NCI-H2081 treated with DMSO at 0.1 percent for 48 hours (cell line): ENCODE data around the gene KPNA6.
A peak's percentile ranks its signal among the peaks of the same experiment; 100 is the strongest.

Source experiments
- DNase-seq: peaks from one replicate; lab custom pipeline; 2025; lab: John Stamatoyannopoulos, UW

Gene KPNA6

DNA sequence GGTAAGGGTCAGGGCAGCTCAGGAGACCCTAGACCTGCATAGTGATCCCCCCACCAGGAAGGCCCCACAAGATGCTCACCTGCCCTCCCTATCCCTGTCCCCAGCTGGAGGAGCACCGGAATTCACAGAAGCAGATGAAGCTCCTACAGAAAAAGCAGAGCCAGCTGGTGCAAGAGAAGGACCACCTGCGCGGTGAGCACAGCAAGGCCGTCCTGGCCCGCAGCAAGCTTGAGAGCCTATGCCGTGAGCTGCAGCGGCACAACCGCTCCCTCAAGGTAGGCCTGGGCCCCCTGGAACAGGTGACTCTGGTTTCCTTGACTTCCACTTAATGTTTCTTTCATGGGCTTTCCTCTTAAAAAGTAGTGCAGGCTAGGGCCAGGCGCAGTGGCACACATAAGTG lies 80.0 kb downstream of the KPNA6 start:
- DNase-seq, result no peak

DNA sequence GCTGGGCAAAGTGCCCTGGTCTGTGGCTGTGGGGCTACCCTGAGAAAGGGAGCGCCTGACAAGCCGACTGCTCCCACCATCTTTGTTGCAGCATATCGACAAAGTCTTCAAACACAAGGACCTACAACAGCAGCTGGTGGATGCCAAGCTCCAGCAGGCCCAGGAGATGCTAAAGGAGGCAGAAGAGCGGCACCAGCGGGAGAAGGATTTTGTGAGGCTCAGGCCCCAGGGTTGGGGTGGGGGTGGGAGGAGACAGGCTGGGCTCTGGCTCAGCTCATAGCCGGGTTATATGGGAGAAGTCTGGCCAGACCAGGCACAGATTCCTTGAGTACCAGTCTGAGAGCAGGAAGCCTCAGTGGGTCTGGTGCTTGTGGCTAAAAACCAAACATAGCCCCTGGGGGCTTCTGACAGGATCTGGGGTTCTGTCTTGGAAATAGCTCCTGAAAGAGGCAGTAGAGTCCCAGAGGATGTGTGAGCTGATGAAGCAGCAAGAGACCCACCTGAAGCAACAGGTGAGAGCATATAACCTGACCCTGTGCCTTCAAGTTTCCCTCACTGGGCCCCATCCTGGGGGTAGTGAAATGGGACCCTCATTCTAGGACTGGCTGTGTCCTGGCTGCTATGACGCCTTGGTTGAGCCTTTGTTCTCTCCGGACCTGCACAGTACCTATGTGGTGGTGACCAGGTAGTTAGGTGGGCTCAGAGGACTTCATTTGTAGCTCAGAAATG lies 84.5 kb downstream of the KPNA6 start:
- no peak for DNase-seq

DNA sequence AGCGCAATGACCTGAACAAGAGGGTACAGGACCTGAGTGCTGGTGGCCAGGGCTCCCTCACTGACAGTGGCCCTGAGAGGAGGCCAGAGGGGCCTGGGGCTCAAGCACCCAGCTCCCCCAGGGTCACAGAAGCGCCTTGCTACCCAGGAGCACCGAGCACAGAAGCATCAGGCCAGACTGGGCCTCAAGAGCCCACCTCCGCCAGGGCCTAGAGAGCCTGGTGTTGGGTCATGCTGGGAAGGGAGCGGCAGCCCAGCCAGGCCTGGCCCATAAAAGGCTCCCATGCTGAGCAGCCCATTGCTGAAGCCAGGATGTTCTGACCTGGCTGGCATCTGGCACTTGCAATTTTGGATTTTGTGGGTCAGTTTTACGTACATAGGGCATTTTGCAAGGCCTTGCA lies 87.1 kb downstream of the KPNA6 start:
- no peak for DNase-seq

DNA sequence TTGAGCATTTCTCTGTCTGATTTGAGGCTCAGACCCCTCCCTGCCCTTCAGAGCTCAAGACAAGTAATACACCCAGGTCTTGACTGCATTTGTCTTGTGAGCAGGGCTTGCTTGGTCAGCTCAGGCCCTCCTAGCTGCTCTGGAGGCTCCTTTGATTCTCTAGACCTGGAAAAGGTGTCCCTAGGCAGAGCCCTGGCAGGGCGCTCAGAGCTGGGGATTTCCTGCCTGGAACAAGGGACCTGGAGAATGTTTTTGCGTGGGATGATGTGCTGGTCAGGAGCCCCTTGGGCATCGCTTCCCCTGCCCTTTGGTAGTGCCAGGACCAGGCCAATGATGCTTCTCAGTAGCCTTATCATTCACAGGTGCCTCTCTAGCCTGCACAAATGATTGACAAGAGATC lies 87.7 kb downstream of the KPNA6 start:
- DNase-seq, result no peak

DNA sequence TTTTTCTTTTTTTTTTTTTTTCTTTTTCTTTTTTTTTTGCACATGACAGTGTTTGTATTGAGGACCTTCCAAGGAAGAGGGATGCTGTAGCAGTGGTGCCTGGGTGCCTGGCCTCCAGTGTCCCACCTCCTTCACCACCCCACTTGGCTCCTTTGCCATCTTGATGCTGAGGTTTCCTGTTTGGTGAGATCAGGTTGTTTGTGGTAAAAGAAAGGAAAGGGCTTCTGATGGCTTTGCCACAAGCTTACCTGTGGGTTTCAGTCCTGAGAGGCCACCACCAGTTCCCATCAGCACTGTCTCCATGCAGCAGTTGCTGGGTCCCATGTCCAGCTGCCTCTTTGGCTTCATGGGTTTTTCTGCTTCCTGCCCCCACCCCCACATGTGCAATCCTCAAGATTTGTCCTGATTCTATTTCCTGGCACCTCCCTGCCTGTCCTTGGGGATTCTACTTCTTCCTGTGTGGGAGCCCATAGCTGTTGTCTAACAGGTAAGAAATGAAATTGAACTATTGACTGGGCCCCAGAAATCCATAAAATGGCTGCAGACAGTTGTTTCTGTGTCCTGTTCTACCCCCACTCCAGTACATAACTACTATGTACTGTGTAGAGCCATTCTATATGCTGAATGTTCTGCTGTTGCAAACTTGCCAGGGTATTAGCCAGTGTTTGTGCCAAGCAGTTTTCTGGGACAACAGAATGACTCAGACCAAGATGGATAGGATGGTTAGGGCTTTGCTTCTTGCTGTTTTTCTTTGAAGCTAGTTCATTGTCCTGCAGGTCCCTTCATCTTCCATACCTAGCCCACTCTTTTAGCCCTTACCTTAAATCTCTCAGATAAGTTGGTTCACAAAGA lies 88.3 kb downstream of the KPNA6 start:
- no peak for DNase-seq

DNA sequence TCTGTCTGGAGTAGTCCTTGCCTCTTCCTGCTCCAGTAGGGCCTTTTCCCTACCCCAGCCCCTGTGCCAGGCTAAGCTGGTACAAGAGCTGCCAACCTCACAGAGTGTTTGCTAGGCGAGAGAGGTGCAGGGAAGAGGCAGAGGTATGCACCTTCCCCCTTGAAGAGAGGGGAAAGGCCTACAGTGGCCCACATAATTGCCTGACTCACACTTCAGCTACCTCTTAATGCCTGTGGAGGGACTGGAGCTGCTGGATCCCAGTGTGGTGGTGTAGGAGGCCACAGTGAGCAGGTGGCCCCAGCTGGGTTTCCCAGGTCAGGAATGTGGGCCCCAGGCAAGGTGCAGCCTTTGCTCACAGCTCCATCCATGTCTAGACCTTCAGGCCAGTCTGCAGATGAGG lies 89.2 kb downstream of the KPNA6 start:
- DNase-seq, result no peak

DNA sequence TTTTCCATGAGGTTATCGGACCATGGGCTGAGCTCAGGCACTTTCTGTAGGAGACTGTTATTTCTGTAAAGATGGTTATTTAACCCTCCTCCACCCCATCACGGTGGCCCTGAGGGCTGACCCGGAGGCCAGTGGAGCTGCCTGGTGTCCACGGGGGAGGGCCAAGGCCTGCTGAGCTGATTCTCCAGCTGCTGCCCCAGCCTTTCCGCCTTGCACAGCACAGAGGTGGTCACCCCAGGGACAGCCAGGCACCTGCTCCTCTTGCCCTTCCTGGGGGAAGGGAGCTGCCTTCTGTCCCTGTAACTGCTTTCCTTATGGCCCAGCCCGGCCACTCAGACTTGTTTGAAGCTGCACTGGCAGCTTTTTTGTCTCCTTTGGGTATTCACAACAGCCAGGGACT lies 90.0 kb downstream of the KPNA6 start:
- DNase-seq, result no peak

DNA sequence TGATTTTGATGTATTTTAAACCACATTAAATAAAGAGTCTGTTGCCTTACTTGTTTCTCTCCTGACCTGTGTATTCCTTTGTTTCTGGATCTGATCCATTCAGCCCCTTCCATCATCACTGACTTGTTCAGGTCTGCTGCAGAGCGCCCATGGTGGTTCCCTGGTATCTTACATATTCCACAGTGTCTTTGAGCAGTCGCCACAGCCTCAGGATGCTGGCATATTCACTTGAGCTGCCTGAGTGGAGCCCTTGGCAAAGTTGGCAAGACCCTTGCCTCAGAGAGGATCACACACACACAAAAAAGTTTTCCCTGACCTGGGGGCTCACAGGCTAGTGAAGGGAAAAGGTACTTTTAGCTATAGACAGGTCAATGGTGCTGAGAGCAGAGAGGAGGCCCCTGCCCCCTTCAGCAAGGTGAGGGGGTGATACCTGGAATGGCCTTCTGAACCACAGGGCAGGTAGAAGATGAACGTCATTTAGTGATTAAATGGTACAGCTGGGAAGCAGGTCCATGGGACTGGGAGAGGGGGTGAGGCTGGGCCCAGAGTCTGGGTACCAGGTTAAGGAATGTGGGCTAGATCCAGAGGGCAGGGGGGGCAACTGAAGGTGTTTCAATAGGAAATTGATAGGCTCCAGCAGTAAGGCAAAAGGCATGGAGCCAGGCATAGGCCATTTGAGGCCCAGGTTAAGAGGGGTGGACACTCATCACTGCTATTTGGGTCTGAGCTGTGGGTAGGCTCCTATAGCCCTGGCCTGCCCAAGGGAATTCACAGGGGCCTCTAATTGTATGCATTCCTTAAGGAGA lies 90.6 kb downstream of the KPNA6 start:
- no peak for DNase-seq

DNA sequence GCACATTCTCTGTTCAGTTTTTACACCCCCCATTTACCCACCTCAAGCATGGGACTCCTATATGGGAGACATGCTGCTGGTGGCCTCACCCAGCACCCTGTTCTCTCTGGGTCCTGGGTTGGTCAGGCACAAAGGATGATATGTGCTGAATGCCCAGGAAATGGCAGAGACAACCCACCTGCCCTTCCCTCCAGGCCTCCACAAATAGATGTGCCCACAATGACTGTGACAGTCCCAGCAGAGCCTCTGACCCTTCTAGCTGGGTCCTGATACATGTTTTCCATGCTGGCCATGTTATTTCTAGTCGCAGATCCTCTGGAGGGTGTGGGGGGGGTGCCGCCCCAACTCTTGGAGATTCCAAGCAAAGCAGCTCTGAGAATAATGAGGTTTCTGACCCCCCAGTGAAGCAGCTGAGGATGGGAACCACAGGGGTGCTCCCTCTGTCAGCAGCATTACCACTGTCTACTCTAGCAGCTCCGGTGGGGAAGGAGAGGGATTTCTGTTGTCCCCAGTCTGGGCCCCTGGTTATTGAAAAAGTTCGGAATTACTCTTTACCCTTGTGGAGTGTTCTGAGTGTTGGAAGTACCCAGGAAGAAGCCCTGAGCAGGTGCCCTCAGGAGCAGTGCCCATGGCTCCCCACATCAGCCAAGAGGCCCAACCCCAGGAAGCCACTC lies 91.3 kb downstream of the KPNA6 start:
- DNase-seq, result no peak

DNA sequence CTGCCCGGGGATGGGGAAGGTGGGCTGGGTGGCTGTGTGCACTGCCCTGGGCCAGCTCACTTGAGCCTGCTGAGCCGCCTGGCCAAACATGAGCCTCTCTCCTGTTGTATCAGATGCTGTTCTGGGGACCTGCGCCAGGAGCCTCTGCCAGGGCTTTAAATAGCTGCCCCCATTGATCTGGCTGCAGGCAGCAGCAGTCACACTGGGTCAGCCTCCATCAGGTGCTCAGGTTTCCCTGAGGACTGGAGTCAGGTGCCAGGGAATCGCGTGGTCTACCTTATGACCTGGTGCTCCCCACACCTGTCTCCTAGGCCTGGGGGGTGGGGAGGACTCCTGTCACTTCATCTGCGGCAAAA lies 91.8 kb downstream of the KPNA6 start:
- peak; percentile 45 for DNase-seq

DNA sequence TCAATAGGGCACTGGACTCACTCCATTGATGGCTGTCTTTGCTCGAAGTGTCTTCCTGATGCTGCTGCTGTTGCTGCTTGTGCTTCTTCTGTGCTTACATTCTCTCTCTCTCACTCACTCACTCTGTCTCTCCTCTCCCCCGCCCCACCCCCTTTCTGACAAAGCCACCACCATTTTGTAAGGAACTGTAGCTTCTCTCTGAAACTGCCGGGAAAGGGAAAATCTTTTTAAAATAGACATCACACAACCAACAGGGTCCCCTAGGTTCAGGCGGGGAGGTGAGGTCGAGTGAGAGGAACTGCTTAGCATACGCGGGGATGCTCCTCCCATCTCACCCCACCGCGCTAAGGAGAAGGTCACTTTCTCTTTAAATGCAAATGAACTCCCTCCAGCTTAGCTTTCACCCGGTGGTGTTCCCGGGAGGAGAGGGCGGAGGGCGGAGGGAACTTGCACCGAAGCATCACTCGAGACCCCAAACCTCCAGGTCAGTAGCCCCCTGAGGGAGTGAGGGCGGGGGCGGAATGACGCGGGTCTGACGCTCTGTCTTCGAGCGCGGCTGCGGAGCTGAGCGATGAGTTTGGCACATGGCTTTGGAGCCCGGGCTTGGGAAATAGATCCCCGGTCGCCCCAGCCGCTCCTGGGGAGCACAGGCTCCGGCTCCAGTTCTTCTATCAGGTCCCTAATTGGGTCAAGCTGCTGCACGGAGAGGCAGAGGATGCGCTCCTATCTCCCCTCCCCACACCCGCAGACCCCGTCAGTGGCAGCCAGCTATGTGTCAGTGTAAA lies 92.6 kb downstream of the KPNA6 start, which contains the start of gene CCDC28B:
TSS of gene CCDC28B (plus strand) at position 370 of the 785 bp plus-strand sequence. CDS start 1,341 bp downstream, outside the sequence.
- no peak for DNase-seq

DNA sequence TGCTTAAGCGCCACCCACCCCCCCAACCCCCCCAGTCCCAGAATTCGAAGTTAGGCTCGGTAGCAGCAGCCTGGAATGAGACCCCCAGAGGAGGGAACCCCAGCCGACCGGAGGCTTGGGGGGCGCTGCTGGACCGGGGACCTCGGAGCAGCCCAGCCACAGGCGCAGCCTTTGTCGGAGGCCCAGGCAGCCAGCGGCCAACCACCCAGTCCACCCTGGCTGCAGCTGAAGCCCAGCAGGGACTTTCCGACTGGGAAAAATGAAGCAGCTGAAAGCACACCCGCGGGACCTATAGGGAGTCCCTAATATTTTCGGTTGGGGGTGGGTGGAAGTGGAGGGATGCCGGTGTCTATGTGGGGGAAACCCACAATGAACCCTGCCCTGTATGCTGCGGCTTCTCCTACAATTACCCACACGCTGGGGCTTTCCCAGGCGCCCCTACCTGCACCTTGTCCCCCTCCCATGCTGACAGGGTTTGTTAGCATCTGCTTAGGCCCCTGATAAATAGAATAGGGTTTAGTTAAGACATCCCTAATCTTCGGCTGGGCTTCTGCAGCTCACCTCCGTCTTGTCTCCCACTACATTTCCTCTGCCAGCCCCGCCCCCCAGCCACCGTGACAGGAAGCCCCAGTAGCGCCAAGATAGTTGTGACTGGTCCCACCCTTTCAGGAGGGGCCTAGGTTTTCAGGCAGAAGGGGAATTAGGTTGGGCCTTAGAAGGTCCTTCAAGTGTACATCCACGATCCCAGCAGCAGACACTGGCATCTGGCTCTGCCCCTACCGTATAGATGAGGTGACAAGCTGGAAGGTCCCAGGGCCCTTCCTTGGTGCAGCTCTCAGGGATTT lies 93.4 kb downstream of the KPNA6 start:
- DNase-seq, result no peak

DNA sequence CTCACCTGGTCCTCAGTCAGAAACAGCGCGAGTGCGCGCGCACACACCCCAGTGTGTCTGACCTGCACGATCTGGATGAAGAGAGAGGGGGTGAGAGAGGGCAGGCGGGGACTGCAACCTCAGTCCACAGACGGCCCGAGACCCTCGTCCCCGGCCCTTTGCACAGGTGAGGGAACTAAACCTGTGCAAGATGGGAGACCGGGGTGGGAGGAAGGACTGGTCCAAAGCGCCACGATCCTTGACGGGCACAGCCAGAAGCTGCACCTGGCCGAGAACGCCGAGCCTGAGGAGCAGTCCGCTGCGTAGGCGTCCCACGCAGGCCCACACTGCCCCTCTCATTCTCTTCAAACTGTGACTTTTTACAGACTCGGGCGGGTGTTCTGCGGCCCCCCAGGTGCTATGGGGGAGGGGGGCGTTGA lies 97.1 kb downstream of the KPNA6 start:
- DNase-seq, result no peak

DNA sequence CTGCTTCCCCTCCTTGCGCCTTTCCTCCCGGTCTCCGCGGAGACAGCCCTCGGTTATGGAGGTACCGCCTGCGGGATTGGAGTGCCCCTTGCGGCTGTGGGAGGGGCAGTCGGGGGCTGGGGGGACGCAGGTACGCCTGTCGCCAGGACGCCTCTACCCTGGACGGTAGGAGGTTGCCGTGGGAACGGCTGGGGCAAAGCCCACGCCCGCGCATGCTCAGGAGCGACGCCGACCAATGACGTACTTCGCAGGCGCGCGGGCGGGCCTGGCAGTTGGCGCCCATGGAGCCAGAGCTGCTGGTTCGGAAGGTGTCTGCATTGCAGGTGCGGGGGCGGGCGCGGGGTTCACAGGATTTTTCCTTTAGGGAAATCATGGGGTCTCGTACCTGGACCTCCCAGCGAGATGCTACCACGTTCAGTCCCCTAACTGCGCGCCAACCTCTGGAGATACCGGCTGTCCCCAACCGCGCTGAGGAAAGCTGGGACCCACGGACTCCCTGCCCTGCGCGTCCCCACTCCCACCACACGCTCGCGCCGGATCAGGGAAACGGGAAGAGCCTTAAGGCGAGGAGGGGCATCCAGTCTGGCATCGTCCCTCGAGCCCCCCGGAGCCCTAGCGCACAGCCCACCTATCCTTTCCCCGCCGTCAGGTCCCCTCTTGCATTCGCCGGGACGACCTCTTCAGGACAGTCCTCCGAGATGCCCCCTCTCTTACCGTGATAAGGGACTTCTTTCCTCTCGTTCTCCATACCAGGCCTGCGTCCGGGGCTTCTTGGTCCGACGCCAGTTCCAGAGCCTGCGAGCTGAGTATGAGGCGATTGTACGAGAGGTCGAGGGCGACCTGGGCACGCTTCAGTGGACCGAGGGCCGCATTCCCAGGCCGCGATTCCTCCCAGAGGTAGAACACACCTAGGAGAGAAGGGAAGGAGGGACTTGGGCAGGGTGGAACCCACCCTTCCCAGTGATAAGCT lies 97.8 kb downstream of the KPNA6 start, which contains the start of gene IQCC:
TSS of gene IQCC (plus strand) at position 271 of the 970 bp plus-strand sequence. CDS start at position 282, 11 bp downstream.
- peak; percentile 88 for DNase-seq

DNA sequence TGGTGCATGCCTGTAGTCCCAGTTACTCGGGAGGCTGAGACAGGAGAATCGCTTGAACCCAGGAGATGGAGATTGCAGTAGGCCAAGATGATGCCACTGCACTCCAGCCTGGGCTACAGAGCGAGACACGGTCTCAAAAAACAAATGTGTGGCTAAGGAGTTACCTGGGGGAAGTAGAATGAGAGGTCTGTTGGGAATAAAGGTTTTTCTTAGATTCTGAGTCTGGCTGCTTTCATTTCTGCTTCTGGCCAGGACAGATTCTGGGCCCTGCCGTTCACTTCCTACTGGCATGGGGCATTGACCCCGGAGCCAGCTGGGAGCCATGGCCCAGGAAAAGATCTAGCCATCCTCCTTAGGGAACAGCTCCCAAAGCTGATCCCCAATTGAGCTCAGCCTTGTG lies 100.6 kb downstream of the KPNA6 start:
- DNase-seq, result no peak

DNA sequence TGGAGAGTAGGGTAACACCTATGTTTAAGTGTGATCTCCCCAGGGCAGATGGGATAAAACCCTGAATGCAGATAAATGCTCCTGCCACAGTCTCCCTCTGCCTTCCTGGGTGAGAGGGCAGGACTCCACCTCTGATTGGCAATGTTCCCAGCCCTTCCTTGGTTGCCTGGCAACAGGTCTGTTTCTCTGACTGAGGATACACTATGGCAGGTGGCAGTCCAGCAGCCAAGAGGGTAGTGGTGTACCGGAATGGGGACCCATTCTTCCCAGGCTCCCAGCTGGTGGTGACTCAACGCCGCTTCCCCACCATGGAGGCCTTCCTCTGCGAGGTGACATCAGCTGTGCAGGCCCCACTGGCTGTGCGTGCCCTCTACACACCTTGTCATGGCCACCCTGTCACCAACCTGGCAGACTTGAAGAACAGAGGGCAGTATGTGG lies 101.1 kb downstream of the KPNA6 start, which contains the start of gene DCDC2B:
TSS of gene DCDC2B (plus strand) at position 199 of the 438 bp plus-strand sequence. CDS start at position 204, 5 bp downstream.
- DNase-seq, result peak; percentile 85

DNA sequence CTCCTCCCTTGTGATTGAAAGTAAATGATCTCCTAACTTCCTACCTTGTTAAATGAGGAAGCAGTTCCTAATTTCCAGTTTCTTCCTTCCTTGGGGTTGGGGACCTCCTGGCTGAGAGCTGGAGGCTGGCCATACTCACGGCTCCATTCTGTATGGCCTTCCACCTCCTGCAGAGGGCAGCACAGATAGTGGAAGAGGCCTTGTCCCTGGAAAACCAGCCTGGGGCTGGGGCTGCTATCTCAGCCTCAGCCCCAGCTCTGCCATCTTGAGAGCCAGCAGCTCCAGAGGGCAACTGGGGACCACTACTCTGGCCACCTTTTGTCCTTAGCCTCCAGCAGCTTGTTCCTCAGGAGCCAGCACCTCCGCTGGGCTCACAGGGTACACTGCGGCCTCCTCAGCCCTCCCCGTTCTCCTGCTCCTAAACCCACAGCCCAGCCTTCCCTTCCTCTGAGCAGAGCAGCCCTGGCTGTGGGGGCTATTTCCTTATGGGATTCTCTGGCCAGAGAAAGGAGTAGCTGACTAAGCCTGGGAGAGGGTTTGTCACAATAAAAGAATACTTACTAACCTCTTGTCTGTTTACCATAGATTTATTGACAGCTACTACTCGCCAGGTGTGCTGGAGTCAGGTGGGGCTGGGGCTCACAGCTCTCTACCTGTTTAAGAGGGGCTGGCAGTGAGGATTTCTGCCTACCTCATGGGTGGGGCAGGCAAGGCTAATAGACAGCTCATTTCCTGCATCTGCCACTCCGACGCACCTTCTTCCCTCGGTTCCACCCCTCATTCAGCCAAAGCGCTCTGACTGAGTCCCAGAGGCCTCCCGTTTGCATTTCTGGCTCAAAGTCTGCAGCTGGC lies 108.0 kb downstream of the KPNA6 start:
- peak; percentile 15 for DNase-seq

DNA sequence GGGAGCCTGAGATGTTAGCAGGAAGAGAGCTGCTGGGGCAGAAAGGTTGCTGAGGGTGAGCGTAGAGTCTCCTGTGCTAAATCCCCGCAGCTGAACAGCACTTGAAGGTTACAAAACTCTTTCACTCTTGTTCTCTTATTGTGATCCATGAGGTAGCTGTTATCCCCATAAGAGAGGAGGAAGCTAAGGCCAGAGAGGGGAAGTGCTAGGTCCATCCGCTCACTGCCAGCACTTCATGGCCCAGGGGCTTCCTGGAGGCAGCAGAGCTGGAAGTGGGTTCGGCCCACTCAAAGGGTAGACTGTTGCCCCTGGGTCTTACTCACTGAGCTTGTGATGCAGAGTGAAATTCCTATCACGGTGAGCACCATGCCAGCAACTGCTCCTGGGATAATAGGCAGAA lies 108.7 kb downstream of the KPNA6 start:
- DNase-seq, result no peak
